ENCODE data around the gene PLXNB3. TPM values are rescaled to one million over a fixed set of nuclear protein-coding genes. Genes with fewer than 3 reads are reported as not detected.

The PLXNB3 gene
- total RNA-seq, 1 donor from 2014 or later = 4.5 TPM

GRCh38 chrX:153771415-153772315 is 7.6 kb downstream of the PLXNB3 start:
- no peak for FAIRE-seq
- Histone ChIP-seq H3K27me3 (ENCODE audit: control insufficient read depth, insufficient read depth, low read length) (no peaks in the 10 kb centered on the region), H3K4me3 (ENCODE audit: low read depth, low read length) (no peak overlapping the region), H3K36me3 (ENCODE audit: control insufficient read depth, insufficient read depth, low read length) (peaks cover 12% of the 10 kb centered on the region)
- TF ChIP-seq CTCF (IDR thresholded peaks at IDR 0.05; ENCODE audit: insufficient read depth, low read length, severe bottlenecking) = no peak
- DNase-seq (ENCODE audit: low read depth) = no peak

- DNase-seq (ENCODE audit: low read depth) (no peak), FAIRE-seq (no peak)
- Histone ChIP-seq H3K36me3 (ENCODE audit: control insufficient read depth, insufficient read depth, low read length) (peaks cover 12% of the 10 kb centered on the region), H3K27me3 (ENCODE audit: control insufficient read depth, insufficient read depth, low read length) (no peaks in the 10 kb centered on the region), H3K4me3 (ENCODE audit: low read depth, low read length) (no peak overlapping the region)
- no peak for TF ChIP-seq CTCF (IDR thresholded peaks at IDR 0.05; ENCODE audit: insufficient read depth, low read length, severe bottlenecking)
These were observed 8.5 kb downstream of the PLXNB3 start for GRCh38 chrX:153772316-153773217.

- Histone ChIP-seq H3K4me3 (ENCODE audit: low read depth, low read length) (no peak overlapping the region), H3K27me3 (ENCODE audit: control insufficient read depth, insufficient read depth, low read length) (no peaks in the 10 kb centered on the region), H3K36me3 (ENCODE audit: control insufficient read depth, insufficient read depth, low read length) (peaks cover 12% of the 10 kb centered on the region)
- DNase-seq (ENCODE audit: low read depth) (no peak), FAIRE-seq (no peak)
- no peak for TF ChIP-seq CTCF (IDR thresholded peaks at IDR 0.05; ENCODE audit: insufficient read depth, low read length, severe bottlenecking)
These were observed 9.2 kb downstream of the PLXNB3 start for GRCh38 chrX:153773218-153773611.

GRCh38 chrX:153773741-153774575 is 9.9 kb downstream of the PLXNB3 start:
- no peak for TF ChIP-seq CTCF (IDR thresholded peaks at IDR 0.05; ENCODE audit: insufficient read depth, low read length, severe bottlenecking)
- no peaks in the 10 kb centered on the region for H3K27me3 ChIP-seq (ENCODE audit: control insufficient read depth, insufficient read depth, low read length)
- peaks cover 11% of the 10 kb centered on the region for H3K36me3 ChIP-seq (ENCODE audit: control insufficient read depth, insufficient read depth, low read length)
- no peak overlapping the region for H3K4me3 ChIP-seq (ENCODE audit: low read depth, low read length)
- FAIRE-seq (no peak), DNase-seq (ENCODE audit: low read depth) (no peak)

- FAIRE-seq (no peak), DNase-seq (ENCODE audit: low read depth) (no peak)
- Histone ChIP-seq H3K4me3 (ENCODE audit: low read depth, low read length) (no peak overlapping the region), H3K36me3 (ENCODE audit: control insufficient read depth, insufficient read depth, low read length) (peaks cover 8% of the 10 kb centered on the region), H3K27me3 (ENCODE audit: control insufficient read depth, insufficient read depth, low read length) (no peaks in the 10 kb centered on the region)
- TF ChIP-seq CTCF (IDR thresholded peaks at IDR 0.05; ENCODE audit: insufficient read depth, low read length, severe bottlenecking) = no peak
These were observed 10.7 kb downstream of the PLXNB3 start for GRCh38 chrX:153774576-153775292.
